ENCODE results near the gene LAMA2.
"Not testable (repeated sequence)": the region's sequence is repeated elsewhere in the genome, so short reads cannot be mapped to it uniquely, and the experiment has no call there.

LAMA2 gene

DNA sequence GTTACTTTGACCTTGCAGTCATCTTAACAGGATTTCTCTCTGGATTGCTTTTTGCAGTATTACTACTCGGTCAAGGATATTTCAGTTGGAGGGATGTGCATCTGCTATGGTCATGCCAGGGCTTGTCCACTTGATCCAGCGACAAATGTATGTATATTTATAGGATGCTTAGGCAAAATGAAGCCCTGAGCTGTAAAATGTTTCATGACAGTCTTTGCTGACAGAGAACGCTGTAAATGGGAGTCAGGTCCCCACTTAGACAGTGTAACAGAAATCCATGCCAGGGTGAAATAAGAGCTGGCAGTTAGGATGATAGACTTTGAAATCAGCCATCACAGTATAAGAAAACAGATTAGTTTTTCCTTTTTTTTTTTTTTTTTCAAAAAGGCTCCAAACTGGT is 264.0 kb downstream of the LAMA2 start:
- no peak overlapping the region for H3K4me3 ChIP-seq (replicated peaks; ENCODE audit: low read depth, low read length)
- no peak for DNase-seq (ENCODE audit: low read depth)
- TF ChIP-seq, protein P1, sequence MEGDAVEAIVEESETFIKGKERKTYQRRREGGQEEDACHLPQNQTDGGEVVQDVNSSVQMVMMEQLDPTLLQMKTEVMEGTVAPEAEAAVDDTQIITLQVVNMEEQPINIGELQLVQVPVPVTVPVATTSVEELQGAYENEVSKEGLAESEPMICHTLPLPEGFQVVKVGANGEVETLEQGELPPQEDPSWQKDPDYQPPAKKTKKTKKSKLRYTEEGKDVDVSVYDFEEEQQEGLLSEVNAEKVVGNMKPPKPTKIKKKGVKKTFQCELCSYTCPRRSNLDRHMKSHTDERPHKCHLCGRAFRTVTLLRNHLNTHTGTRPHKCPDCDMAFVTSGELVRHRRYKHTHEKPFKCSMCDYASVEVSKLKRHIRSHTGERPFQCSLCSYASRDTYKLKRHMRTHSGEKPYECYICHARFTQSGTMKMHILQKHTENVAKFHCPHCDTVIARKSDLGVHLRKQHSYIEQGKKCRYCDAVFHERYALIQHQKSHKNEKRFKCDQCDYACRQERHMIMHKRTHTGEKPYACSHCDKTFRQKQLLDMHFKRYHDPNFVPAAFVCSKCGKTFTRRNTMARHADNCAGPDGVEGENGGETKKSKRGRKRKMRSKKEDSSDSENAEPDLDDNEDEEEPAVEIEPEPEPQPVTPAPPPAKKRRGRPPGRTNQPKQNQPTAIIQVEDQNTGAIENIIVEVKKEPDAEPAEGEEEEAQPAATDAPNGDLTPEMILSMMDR (IDR thresholded peaks at IDR 0.05; ENCODE audit: low read length, missing control alignments): no peak

DNA sequence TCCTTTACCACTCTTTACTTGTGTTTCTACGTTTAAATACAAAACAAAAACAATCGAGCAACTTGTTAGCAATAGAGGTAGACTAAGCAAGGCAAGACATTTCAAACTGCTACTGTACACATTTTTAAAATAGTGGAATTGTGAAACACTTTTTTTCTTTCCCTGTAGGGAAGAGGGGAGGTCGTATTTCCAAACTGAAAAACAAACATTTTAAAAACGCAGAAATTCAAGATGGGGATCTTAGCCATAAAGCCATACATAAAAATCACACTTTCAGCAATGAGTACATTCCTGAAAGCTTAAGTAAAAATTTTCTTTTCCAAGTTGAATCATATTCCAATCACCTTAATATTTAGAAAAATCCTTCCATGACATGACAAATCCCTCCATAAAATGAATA is 267.6 kb downstream of the LAMA2 start:
- TF ChIP-seq, protein P1 (IDR thresholded peaks at IDR 0.05; ENCODE audit: low read length, missing control alignments): no peak
- no peak overlapping the region for H3K4me3 ChIP-seq (replicated peaks; ENCODE audit: low read depth, low read length)
- no peak for DNase-seq (ENCODE audit: low read depth)

DNA sequence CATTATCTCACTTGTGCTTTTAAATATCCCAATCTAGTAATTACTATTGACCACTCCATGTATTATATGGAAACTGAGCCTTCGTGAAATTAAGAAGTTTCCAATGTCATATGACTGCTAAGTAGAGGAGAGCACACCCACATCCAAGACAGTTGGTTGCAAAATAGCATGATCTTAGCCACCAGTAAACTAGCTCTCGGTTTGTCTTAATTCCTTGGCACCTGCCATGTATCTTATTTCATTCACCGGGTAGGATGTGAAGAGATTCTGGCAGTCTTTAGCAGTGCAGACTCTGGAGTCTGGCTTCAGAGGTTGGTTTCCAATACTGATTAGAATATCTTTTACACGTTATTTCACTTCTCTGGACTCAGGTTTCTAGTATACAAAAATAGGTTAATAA is 270.3 kb downstream of the LAMA2 start:
- TF ChIP-seq, protein P1 (IDR thresholded peaks at IDR 0.05; ENCODE audit: low read length, missing control alignments): no peak
- no peak overlapping the region for H3K4me3 ChIP-seq (replicated peaks; ENCODE audit: low read depth, low read length)
- DNase-seq (ENCODE audit: low read depth): no peak

DNA sequence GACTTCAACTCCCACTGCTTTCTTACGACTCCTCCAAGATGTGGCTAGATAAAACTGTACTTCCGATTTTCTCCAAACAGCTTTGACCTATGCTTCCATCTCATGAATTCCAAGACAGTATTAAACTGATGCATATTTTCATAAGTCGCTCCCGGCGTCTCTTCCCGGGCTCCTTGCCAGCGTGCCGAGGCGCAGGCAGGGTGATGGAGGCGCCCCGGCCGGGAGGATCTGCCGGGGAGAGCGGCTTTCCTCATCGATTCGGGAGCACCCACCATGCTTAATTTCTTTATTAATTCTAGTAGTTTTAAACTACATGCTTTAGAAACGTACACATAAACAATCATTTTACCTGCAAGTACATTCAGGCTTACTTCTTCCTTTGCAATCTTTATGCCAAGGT is 276.3 kb downstream of the LAMA2 start:
- not testable (repeated sequence) for H3K4me3 ChIP-seq (replicated peaks; ENCODE audit: low read depth, low read length); DNase-seq (ENCODE audit: low read depth)

DNA sequence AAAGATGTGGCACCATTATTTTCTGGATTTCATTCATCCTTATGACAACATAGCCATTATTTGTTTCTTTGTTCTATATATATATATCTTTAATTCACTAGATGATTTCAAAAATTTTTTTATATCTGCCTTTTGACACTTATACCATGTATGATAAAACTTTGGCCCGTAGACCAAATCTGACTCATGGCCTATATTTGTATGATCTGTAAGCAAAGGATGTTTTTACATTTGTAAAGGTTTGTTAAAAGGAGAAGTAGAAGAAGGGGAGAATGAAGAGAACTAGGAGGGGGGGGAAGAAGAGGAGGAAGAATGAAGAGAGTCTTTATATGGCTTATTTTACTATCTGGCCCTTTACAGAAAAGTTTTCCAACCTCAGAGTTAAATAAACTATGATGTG is 279.7 kb downstream of the LAMA2 start:
- TF ChIP-seq, protein P1 (IDR thresholded peaks at IDR 0.05; ENCODE audit: low read length, missing control alignments): no peak
- H3K4me3 ChIP-seq (replicated peaks; ENCODE audit: low read depth, low read length): no peak overlapping the region
- DNase-seq (ENCODE audit: low read depth): peak; percentile 17

DNA sequence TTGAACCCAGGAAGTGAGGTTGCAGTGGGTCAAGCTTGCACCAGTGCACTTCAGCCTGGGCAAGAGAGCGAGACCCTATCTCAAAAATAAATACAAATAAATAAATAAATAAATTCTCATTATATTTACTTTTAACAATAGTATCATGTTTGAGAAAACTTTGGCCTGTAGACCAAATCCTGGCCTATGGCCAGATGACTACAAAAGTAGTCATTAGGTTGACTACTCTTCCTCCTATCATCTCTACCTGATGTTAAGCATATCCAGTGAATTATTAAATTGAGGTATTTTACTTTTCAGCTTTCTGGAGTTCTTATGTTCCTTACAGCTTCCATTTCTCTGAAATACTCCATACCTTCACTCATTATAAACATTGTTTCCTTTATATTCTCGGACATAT is 280.6 kb downstream of the LAMA2 start:
- H3K4me3 ChIP-seq (replicated peaks; ENCODE audit: low read depth, low read length): no peak overlapping the region
- TF ChIP-seq, protein P1 (IDR thresholded peaks at IDR 0.05; ENCODE audit: low read length, missing control alignments): no peak
- no peak for DNase-seq (ENCODE audit: low read depth)

DNA sequence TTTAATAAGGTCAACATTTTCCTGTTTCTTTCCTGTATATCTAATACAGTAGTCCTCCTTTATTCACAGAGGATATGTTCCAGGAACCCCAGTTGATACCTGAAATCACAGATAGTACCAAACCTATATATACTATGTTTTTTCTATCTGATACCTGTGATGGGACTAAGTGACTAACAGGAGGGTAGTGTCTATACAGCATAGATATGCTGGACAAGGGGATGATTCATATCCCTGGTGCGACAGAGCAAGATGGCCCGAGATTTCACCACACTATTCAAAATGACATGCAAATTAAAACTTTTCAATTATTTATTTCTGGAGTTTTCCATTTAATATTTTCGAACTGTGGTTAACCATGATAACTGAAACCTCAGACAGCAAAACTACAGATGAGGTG is 281.1 kb downstream of the LAMA2 start:
- TF ChIP-seq, protein P1 (IDR thresholded peaks at IDR 0.05; ENCODE audit: low read length, missing control alignments): no peak
- DNase-seq (ENCODE audit: low read depth): no peak
- no peak overlapping the region for H3K4me3 ChIP-seq (replicated peaks; ENCODE audit: low read depth, low read length)

DNA sequence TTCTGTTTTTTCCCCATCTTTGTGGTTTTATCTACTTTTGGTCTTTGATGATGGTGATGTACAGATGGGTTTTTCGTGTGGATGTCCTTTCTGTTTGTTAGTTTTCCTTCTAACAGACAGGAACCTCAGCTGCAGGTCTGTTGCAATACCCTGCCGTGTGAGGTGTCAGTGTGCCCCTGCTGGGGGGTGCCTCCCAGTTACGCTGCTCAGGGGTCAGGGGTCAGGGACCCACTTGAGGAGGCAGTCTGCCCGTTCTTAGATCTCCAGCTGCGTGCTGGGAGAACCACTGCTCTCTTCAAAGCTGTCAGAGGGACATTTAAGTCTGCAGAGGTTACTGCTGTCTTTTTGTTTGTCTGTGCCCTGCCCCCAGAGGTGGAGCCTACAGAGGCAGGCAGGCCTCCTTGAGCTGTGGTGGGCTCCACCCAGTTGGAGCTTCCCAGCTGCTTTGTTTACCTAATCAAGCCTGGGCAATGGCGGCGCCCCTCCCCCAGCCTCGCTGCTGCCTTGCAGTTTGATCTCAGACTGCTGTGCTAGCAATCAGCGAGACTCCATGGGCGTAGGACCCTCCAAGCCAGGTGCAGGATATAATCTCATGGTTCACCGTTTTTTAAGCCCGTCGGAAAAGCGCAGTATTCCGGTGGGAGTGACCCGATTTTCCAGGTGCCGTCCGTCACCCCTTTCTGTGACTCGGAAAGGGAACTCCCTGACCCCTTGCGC is 289.5 kb downstream of the LAMA2 start:
- DNase-seq (ENCODE audit: low read depth); H3K4me3 ChIP-seq (replicated peaks; ENCODE audit: low read depth, low read length): not testable (repeated sequence)

Data from fibroblast of pulmonary artery (primary cell).